ENCODE measurements around the gene HMG20B.
"Not testable (repeated sequence)": the region's sequence is repeated elsewhere in the genome, so short reads cannot be mapped to it uniquely, and the experiment has no call there.

Gene HMG20B

DNA sequence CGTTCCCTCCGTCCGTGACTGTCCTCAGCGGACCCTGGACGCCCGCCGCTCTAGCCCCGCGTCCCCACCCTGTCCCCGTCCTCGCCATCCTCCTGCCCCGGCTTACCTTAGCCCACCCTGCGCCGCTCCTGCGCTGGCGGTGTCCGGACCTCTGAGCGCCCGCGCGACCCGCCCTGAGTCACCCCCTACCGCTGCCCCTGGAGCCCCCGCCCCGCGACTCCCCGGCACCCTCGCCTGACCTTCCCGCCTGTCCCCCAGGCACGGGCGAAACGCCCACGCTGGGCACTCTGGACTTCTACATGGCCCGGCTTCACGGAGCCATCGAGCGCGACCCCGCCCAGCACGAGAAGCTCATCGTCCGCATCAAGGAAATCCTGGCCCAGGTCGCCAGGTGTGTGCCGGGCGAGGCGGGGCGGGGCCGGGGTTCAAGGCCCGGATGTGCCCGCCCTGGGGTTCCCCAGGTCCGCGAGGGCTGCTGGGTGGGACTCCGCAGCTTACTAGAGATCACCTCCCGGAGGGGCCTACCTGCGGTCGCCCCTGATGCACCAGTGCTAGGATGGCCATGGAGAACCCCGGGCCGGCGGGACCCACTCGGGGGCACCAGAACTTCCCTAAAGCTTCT, 5.1 kb downstream of the HMG20B start:
- Histone ChIP-seq H3K4me1 (ENCODE audit: low read depth, poor library complexity, severe bottlenecking) (no peaks in the 10 kb centered on the region), H3K4me2 (no peak overlapping the region), H4K20me1 (ENCODE audit: insufficient read depth) (no peaks in the 10 kb centered on the region), H3K9ac (no peak overlapping the region), H3K4me3 (IDR thresholded peaks at IDR 0.05; ENCODE audit: insufficient read depth, low read depth, low read length) (no peak overlapping the region), H3K27me3 (ENCODE audit: insufficient read depth, low read depth) (no peaks in the 10 kb centered on the region), H3K79me2 (ENCODE audit: insufficient read depth, low read depth) (peaks cover 5% of the 10 kb centered on the region; the same call in 1 of the 2 replicates), H2AFZ (ENCODE audit: low read depth) (no peak overlapping the region), H3K27ac (no peak overlapping the region), H3K36me3 (ENCODE audit: insufficient read depth) (no peaks in the 10 kb centered on the region)
- TF ChIP-seq CTCF (conservative IDR thresholded peaks at IDR 0.05; ENCODE audit: low read depth, low read length) = no peak

- peaks cover 3% of the 10 kb centered on the region; the same call in 1 of the 2 replicates for H3K79me2 ChIP-seq (ENCODE audit: insufficient read depth, low read depth)
- H3K4me2 ChIP-seq = no peak overlapping the region
- no peaks in the 10 kb centered on the region for H3K36me3 ChIP-seq (ENCODE audit: insufficient read depth)
- no peaks in the 10 kb centered on the region for H3K4me1 ChIP-seq (ENCODE audit: low read depth, poor library complexity, severe bottlenecking)
- H3K27ac ChIP-seq = no peak overlapping the region
- no peaks in the 10 kb centered on the region; the same call in 1 of the 2 replicates for H3K27me3 ChIP-seq (ENCODE audit: insufficient read depth, low read depth)
- H4K20me1 ChIP-seq (ENCODE audit: insufficient read depth) = no peaks in the 10 kb centered on the region
- no peak for TF ChIP-seq CTCF (conservative IDR thresholded peaks at IDR 0.05; ENCODE audit: low read depth, low read length)
- no peak overlapping the region for H3K9ac ChIP-seq
- no peak overlapping the region for H3K4me3 ChIP-seq (IDR thresholded peaks at IDR 0.05; ENCODE audit: insufficient read depth, low read depth, low read length)
- no peak overlapping the region for H2AFZ ChIP-seq (ENCODE audit: low read depth)
Observed at GRCh38 chr19:3578390-3578789, 5.6 kb downstream of the HMG20B start.

DNA sequence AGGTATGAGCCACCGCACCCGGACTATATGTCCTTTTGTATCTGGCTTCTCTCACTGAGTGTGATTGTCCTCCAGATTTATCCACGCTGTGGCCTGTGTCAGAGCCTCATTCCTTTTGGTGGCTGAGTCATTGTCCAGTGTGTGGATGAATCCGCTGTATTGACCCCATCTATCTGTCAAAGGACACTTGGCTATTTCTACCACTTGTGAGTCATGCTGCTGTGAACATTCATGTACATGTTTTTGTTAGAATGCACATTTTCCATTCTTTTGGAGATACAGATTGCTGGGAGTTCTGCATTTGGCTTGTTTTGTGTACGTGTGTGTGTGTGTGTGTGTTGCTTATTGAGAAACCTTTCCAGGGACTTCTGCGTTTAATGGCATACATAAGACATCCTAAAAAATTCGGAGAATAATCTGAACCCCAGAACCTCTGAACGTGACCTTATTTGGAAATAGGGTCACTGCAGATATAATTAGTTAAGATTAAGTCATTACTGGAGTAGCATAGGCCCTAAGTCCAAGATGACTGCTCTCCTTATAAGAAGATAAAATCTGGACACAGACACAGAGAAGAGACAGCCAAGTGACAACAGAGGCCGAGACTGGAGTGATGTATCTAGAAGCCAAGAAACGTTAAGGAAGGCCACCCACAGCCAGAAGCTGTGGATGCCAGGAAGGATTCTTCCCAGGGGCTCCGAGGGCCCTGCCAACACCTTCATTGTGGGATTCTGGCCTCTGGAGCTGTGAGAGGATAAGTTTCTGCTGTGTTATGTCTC, 7.6 kb downstream of the HMG20B start:
- H3K27ac ChIP-seq = no peak overlapping the region
- H3K4me3 ChIP-seq (IDR thresholded peaks at IDR 0.05; ENCODE audit: insufficient read depth, low read depth, low read length) = no peak overlapping the region
- H3K79me2 ChIP-seq (ENCODE audit: insufficient read depth, low read depth) = no peaks in the 10 kb centered on the region
- H3K27me3 ChIP-seq (ENCODE audit: insufficient read depth, low read depth) = peaks cover 3% of the 10 kb centered on the region; the same call in 1 of the 2 replicates
- no peak overlapping the region for H3K4me2 ChIP-seq
- H3K4me1 ChIP-seq (ENCODE audit: low read depth, poor library complexity, severe bottlenecking) = no peaks in the 10 kb centered on the region
- TF ChIP-seq CTCF (conservative IDR thresholded peaks at IDR 0.05; ENCODE audit: low read depth, low read length) = no peak
- no peaks in the 10 kb centered on the region for H4K20me1 ChIP-seq (ENCODE audit: insufficient read depth)
- no peak overlapping the region for H2AFZ ChIP-seq (ENCODE audit: low read depth)
- H3K9ac ChIP-seq = no peak overlapping the region
- no peaks in the 10 kb centered on the region for H3K36me3 ChIP-seq (ENCODE audit: insufficient read depth)

- not testable (repeated sequence) for H3K4me3 ChIP-seq (IDR thresholded peaks at IDR 0.05; ENCODE audit: insufficient read depth, low read depth, low read length); H3K4me1 ChIP-seq (ENCODE audit: low read depth, poor library complexity, severe bottlenecking); H2AFZ ChIP-seq (ENCODE audit: low read depth); H4K20me1 ChIP-seq (ENCODE audit: insufficient read depth); H3K79me2 ChIP-seq (ENCODE audit: insufficient read depth, low read depth); H3K4me2 ChIP-seq; H3K36me3 ChIP-seq (ENCODE audit: insufficient read depth); H3K27ac ChIP-seq; H3K9ac ChIP-seq; H3K27me3 ChIP-seq (ENCODE audit: insufficient read depth, low read depth)
Observed at GRCh38 chr19:3581792-3582191, 9.0 kb downstream of the HMG20B start.

DNA sequence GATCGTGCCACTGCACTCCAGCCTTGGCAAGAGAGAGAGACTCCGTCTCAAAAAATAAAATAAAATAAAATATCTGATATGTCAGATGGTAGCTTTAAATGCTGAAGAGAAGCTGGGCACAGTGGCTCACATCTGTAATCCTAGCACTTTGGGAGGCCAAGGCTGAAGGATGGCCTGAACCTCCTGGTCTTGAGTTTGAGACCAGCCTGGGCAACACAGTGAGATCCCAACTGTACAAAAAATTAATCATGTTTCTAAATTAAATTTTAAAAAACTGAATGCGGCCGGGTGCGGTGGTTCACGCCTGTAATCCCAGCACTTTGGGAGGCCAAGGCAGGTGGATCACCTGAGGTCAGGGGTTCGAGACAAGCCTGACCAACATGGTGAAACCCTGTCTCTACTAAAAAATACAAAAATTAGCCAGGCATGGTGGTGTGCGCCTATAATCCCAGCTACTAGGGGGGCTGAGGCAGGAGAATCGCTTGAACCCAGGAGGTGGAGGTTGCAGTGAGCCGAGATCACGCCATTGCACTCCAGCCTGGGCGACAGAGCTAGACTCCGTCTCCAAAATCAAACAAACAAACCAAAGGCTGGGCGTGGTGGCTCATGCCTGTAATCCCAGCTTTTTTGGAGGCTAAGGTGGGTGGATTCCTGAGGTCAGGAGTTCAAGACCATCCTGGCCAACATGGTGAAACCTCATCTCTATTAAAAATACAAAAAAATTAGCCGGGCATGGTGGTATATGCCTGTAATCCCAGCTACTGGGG, 11.5 kb downstream of the HMG20B start:
- not testable (repeated sequence) for H2AFZ ChIP-seq (ENCODE audit: low read depth); H3K27me3 ChIP-seq (ENCODE audit: insufficient read depth, low read depth); H3K4me3 ChIP-seq (IDR thresholded peaks at IDR 0.05; ENCODE audit: insufficient read depth, low read depth, low read length); H3K4me2 ChIP-seq; H3K36me3 ChIP-seq (ENCODE audit: insufficient read depth); H4K20me1 ChIP-seq (ENCODE audit: insufficient read depth); H3K79me2 ChIP-seq (ENCODE audit: insufficient read depth, low read depth); H3K27ac ChIP-seq; H3K4me1 ChIP-seq (ENCODE audit: low read depth, poor library complexity, severe bottlenecking); H3K9ac ChIP-seq

All from KMS-11 (cell line).